GM12891 (cell line): ENCODE data around the gene ENAH.
"Not testable (repeated sequence)": the region's sequence is repeated elsewhere in the genome, so short reads cannot be mapped to it uniquely, and the experiment has no call there.

Source experiments
- DNase-seq: peaks from one replicate; pipeline ENCODE4 v3.0.0; 2011; ENCODE audit warnings: low spot score; ENCODE audit not compliant: insufficient read length
- FAIRE-seq: peaks from 2 replicates; lab custom pipeline; 2011; peaks lifted over from hg19 to GRCh38; lab: Jason Lieb, UNC
- PAX5 ChIP-seq: IDR thresholded peaks from 2 replicates; pipeline ENCODE4 v1.6.1; 2011; ENCODE audit warnings: low read length, moderate library complexity, mild to moderate bottlenecking; ENCODE audit not compliant: insufficient read depth, severe bottlenecking
- POLR2A ChIP-seq: IDR thresholded peaks from 2 replicates; pipeline ENCODE4 v1.6.1; 2011; ENCODE audit warnings: low read depth, low read length, control low read depth
- POLR2AphosphoS5 ChIP-seq: IDR thresholded peaks from 2 replicates; pipeline ENCODE4 v1.6.1; 2011; ENCODE audit warnings: low read depth, low read length, control low read depth
- POU2F2 ChIP-seq: IDR thresholded peaks from 2 replicates; pipeline ENCODE4 v1.6.1; 2011; ENCODE audit warnings: low read depth, mild to moderate bottlenecking, control low read depth, low read length, moderate library complexity
- SPI1 ChIP-seq: IDR thresholded peaks from 2 replicates; pipeline ENCODE4 v1.6.1; 2011; ENCODE audit warnings: low read depth, low read length, control low read depth
- TAF1 ChIP-seq: IDR thresholded peaks from 2 replicates; pipeline ENCODE4 v1.6.1; 2011; ENCODE audit warnings: low read depth, low read length, control low read depth

The ENAH gene

GRCh38 chr1:225476538-225476988 is 176.4 kb downstream of the ENAH start:
- FAIRE-seq, result no peak
- TF ChIP-seq POLR2A (no peak), POLR2AphosphoS5 (no peak), PAX5 (no peak), TAF1 (no peak), POU2F2 (no peak), SPI1 (no peak)
- DNase-seq, result no peak

GRCh38 chr1:225476100-225476511 is 176.8 kb downstream of the ENAH start:
- TF ChIP-seq SPI1, result no peak
- no peak for TF ChIP-seq POU2F2
- no peak for TF ChIP-seq PAX5
- TF ChIP-seq POLR2A, result no peak
- TF ChIP-seq TAF1, result no peak
- no peak for TF ChIP-seq POLR2AphosphoS5
- no peak for DNase-seq
- no peak for FAIRE-seq

- no peak for TF ChIP-seq POU2F2
- no peak for TF ChIP-seq SPI1
- TF ChIP-seq TAF1, result no peak
- no peak for TF ChIP-seq POLR2A
- TF ChIP-seq PAX5, result peak; percentile 47
- FAIRE-seq (peak; percentile 96), DNase-seq (peak; percentile 81)
Measured at GRCh38 chr1:225474986-225475820, 177.7 kb downstream of the ENAH start.

GRCh38 chr1:225474439-225474985 is 178.4 kb downstream of the ENAH start:
- DNase-seq (no peak), FAIRE-seq (no peak)
- TF ChIP-seq SPI1 (no peak), POU2F2 (no peak), TAF1 (no peak), POLR2AphosphoS5 (no peak), PAX5 (no peak), POLR2A (no peak)

- not testable (repeated sequence) for FAIRE-seq, DNase-seq
Measured at GRCh38 chr1:225473676-225474438, 179.1 kb downstream of the ENAH start.

GRCh38 chr1:225473266-225473665 is 179.7 kb downstream of the ENAH start:
- DNase-seq, FAIRE-seq: not testable (repeated sequence)

- DNase-seq (no peak), FAIRE-seq (no peak)
- TF ChIP-seq SPI1 (no peak), POU2F2 (no peak), POLR2A (no peak), POLR2AphosphoS5 (no peak), PAX5 (no peak), TAF1 (no peak)
Measured at GRCh38 chr1:225471453-225472301, 181.2 kb downstream of the ENAH start.

GRCh38 chr1:225471109-225471452 is 181.8 kb downstream of the ENAH start:
- FAIRE-seq (no peak), DNase-seq (no peak)
- TF ChIP-seq POU2F2 (no peak), TAF1 (no peak), PAX5 (no peak), POLR2A (no peak), SPI1 (no peak), POLR2AphosphoS5 (no peak)
